Activated CD8-positive, alpha-beta memory T cell treated with anti-CD3 and anti-CD28 coated beads for 48 hours (primary cell): ENCODE data around the gene DOK7.

Experiments
- DNase-seq, 3 experiments: peaks; one replicate each; pipeline ENCODE4 v3.0.0-alpha.2; 2020; ENCODE audit warnings: low read depth in 2 of 3, low spot score in 2 of 3

Gene DOK7

DNA sequence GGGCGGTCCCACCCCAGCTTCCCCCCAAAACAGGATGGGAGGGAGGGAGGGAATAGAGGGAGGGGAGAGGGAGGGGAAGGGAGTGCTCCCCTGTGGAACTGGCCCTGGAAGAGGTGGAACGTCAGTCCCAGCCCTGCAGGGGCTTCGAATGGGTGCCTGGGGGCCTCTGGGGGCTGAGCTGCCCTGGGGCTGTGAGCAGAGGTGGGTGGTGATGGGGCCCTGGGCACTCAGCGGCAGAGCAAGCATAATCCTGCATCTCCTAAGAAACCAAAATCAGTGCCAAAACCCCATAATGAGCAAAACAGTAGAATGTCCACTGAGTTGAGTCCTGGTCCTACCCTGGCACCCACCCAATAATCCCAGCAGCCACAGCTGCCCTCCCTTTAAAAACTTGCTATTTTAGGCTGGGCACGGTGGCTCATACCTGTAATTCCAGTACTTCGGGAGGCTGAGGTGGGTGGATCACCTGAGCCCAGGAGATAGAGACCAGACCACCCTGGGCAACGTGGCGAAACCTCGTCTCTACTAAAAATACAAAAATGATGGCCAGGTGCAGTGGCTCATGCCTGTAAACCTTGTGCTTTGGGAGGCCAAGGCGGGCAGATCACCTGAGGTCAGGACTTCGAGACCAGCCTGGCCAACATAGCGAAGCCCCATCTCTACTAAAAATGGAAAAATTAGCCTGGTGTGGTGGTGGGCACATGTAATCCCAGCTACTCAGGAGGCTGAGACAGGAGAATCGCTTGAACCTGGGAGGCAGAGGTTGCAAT lies 11.1 kb downstream of the DOK7 start:
- DNase-seq, result no peak

DNA sequence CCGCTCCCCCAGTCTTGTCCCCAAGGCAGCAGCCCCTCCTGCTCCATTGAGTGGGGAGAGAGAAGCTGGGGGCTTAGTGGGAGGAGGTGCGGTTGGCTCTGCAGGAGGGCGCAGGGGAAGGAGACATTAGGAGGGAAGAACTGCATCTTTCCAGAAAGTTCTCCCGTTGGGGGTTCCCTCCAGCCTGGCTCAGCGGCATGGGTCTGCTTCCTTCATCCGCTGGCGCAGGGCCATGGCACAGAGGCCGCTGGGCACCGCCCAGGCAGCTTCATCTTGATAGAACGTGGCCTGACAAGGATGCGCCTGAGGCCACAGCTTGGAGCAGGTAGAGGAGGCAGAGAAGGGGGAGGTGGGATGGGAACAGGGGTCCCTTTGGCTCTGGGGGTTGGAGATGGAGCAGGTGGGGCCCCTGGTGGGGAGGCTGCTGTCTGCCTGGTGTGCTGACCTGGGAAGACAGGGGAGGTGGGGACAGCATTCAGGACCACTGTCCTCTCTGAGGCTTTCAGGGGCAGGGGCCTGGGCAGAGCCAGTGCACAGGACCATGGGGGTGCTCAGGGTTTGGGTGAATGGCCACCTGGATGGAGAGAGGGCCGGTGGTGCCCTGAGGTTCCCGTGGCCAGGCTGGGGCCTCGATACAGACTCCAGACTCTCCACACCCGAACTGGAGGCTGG lies 12.1 kb downstream of the DOK7 start:
- no peak for DNase-seq

DNA sequence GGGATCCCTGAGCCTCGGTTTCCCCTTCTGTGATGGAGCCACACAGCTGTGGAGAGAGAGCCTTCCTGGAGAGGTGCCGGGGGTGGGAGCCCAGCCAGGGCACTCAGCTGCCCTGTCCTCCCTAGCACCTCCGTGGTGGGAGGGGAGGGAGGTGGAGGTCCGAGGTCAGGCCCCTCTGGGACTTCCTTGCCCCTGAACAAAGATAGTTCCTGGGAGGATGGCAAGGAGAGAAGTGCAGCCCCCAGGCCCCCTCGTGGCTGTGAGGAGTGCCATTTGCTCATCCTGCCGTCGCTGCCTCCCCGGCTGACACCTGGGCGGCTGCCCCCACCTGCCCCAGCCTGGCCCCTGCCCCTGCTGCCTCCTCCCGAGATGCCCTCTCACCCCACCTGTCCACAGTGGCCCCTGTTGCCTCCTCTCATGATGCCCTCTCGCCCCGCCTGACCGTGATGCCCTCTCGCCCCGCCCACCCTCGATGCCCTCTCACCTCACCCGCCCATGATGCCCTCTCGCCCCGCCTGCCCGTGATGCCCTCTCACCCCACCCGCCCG lies 12.7 kb downstream of the DOK7 start:
- DNase-seq, result no peak

DNA sequence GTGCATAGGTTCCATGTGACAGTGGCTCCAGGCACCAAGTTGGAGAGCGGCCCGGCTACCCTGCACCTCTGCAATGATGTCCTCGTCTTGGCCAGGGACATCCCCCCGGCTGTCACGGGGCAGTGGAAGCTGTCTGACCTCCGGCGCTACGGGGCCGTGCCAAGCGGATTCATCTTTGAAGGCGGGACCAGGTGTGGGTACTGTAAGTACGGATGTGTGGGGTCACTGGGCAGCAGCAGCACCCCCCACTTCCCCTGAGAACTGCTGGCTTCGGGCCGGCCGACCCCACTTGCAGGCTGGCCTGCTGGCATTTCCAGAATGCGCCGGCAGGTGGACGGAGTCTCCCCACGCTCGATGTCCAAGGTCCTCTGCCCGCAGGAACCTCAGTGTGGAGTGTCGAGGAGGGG lies 13.2 kb downstream of the DOK7 start:
- no peak for DNase-seq

DNA sequence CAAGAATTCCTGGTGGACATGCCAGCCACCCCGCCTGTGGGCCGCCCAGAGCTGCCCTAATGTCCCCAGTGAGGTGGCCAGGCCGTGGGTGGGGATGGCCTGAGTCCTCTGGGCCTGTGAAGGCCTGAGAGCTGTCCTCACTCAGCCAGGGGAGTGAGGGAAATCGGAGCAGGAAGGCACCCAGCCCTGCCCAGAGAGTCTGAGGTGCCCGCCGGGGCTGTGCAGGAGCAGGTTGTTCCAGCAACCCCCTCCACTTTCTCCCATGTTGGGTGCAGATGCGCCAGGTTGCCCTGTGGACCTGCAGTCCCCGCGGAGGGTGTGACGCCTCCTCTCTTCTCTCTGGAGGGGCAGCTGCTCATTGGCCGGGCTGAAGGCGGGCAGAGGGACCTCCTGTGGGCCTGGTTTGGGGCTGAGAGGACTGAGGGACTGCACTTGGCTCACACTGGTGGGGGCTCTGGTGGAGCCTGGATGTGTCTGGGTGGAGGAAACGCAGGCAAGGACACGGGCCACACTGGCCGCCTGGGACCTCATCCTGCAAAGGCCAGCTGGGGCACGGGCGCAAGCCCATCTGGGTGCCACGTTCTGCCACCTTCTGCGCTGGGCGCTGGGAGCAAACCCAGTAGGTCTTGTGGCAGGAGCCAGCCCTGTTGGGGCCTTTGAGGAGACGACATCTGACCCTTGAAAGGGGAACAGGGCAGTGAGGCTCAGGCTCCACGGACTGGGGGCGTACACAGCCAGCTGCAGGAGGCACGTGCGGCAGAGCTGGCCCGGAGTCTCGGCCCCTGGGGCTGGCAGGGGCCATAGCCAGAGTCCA lies 14.0 kb downstream of the DOK7 start:
- no peak for DNase-seq

DNA sequence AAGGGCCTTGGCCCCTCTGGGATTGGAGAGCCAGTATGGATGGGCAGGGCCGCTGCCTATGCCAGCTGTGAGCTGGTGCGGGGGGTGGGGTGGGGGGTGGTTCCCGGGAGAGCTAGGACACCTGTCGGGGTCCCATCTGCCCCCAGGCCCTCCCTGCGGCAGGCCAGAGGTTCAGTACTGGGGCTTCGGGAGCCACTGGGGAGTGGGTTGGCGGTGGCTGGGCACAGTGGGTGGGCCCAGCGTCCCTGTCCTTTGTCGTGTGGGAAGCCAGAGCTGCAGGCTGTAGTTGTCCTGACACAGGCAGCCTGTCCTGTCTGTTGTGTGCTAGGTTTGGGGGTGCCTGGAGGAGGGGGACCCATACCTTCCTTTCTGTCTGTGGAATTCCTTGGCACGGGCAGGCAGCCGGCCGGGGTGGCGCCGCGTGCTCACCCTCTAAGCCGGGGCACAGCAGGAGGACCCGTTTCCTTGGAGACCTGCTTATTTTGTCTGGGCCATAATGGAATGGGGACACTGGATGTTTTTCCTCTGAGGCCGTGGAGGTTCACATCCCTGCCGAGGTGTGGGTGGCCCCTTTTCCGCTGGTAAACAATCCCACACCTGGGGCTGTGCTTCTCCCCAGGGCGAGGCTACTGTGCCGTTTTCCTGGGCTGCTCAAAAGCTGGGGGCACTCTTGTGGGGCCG lies 14.8 kb downstream of the DOK7 start:
- DNase-seq, result no peak

DNA sequence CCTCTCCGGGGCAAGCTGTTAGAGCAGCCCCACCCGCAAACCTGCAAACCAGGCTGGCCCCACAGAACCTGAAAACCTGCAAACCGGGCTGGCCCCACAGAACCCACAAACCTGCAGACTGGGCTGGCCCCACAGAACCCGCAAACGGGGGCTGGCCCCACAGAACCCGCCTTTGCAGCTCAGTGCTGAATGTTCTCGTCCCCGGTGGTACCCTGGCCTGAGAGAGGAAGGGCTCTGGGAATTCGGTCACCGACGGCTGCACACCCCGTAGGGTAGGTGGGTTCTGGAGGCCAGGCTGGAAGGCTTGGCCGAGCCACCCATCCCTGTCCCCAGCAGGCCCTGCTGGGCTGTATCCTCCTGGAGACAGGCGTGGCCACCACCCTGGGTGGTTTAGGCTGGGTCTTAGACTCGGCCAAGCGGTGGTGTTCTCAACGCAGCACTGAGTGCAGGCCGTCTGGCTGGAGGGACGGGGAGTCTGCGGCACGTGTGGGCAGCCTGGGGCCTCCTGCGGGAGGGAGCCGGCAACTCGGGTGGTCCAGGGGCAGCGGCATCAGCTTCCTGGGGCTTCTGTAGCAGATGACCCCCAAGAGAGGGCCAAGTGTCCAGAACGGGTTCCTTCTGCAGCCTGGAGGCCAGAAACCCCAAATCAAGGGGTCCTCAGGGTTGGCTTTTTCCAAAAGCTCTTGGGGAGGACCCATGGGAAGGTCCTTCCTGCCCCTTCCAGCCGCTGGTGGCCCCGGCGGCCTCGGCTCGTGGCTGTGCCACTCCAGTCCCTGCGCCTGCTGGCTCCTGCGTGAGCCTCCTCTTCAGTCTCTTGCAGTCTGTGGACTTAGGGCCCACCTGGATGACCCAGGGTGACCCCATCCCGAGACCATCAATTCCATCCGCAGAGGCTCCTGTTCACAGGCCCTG lies 15.6 kb downstream of the DOK7 start:
- no peak for DNase-seq

DNA sequence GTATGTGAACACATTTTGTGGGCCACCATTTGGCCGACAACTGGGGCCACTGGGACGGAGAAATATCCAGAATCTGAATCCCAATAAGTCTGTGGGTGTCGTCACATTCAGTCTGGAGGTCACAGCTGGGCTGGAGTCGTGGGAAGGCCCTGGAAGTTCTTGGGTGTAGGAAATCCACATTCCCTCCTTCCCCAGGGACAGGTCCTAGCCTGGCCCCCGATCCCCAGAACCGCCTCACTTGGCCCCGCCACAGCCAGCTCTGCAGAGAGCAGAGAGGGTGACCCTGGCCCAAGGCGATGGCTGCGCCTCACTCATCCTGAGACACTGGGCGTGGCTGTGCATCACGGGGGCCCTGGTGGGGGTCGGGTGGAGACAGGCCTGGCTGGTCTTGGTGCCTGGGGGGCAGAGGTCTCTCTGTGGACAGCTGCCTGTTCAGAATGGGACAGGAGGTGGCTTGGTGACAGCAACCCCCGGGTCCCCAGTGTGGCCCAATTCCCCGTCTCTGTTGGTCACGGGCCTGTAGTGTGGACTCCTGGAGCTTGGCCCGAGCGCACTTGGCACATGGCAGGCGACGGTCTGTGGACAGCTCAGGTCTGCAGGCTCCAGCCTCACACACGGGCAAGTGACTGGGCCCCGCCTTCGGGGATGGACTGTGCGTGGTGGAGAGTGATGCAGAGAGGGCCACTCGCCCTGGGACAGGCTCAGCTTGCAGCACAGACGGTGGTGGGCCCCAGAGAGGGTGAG lies 16.4 kb downstream of the DOK7 start:
- DNase-seq, result no peak

DNA sequence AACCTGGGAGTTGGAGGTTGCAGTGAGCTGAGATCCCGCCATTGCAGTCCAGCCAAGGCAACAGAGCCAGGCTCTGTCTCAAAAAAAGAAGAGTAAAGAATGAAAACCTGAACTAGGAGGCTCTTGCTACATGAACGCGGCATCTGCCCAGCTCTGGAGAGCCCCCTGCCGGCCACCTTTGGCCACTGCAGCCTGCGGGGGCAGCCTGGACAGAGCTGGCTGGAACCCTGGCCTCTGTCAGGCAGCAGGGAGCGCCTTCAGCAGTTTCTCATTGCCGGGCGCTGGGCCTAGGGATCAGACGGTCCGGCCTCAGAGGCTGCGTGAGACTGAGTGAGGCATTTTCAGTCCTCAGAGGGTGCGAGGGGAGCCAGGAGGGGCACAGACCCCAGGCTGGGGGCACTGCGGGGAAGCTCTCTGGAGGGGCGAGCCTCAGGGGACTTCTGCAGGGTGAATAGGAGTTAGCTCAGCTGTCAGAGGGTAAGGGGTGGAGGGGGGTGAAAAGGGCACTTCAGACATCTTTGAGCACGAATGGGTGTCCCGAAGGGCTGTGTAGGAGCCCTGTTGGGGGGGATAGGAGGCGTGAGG lies 17.5 kb downstream of the DOK7 start:
- peak; percentile 53 to 80 (median 67) for DNase-seq

DNA sequence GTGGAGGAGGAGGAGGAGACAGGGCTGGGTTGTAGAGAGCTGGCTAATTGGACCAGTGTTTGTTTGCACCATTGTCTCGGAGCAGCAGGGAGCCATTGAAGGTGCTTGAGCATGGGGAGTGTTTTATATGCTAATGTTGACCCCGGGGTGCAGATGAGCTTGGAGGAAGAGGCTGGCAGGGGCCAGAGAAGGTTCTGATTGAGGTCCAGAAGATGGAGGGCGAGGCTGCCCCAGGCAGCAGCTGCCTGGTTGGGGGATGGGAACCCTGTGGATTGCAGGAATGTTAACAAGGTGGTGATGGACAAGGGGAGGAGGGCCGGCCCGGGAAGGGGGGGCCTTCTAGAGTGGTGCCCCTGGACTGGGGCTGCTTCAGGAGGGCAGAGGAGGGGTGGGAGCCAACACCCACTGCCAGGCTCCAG lies 18.0 kb downstream of the DOK7 start:
- no peak for DNase-seq

DNA sequence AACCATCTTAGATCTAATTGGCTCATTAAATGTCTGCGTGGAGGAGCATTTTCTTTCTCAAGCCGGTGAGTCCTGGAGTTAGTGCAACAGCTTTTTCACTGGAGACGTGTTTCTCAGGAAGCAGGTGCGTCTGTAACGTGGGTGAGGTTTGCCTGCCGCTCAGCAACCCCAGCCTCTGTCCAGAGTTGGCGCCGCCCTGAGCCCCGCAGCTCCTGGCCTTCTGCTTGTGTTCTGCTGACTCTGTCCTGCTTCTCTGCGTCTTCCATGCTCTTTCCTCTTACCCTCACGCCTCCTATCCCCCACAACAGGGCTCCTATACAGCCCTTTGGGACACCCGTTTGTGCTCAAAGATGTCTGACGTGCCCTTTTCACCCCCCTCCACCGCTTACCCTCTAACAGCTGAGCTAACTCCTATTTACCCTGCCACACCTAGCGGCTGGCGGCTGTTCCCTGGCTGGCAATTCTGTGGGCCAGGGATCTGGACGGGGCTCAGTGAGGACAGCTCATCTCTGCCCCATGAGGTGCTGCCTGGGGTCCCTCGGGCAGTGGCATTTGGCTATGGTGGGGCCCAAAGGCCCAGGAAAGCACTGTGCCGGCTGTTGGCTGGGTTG lies 18.8 kb downstream of the DOK7 start:
- no peak for DNase-seq

DNA sequence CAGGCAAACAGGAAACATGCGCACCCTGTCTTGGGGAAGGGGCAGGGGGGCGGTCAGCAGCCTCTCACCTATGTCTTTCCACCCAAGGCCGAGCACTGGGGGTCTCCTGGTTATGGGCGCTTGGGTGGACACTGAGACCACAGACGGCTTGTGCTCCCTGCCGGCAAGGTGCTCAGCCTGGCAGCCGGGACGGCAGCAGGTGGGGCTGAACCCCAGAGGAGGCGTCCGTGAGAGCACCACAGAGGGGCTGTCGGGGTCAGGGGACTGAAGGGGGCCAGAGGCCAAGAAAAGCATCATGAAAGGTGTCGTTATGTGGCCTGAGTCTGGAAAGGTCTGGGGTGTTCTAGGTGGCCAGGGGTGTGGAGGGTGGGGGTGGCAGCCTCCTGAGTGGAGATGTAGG lies 19.6 kb downstream of the DOK7 start:
- no peak for DNase-seq

DNA sequence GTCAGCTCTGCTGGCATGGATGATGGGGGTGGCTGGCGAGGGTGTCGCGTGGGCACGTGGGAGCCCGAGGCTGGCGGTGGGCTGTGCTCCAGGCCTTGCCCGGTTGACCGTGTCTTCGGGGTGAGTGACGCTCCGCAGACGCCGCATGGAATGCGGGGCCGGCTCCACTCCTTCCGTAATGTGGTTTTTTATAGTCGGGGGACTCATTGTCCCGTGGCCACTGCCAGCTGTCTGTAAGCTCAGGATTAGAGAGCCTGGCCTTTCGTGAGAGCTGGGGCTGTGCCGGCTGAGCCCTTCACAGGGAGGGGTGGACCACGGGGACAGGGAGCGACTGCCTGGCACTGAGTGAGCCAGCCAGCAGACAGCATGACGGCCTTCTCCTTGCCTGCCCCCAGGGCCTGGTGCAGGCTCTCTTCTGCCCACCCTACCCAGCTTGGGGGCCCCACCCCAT lies 20.4 kb downstream of the DOK7 start:
- DNase-seq, result no peak

DNA sequence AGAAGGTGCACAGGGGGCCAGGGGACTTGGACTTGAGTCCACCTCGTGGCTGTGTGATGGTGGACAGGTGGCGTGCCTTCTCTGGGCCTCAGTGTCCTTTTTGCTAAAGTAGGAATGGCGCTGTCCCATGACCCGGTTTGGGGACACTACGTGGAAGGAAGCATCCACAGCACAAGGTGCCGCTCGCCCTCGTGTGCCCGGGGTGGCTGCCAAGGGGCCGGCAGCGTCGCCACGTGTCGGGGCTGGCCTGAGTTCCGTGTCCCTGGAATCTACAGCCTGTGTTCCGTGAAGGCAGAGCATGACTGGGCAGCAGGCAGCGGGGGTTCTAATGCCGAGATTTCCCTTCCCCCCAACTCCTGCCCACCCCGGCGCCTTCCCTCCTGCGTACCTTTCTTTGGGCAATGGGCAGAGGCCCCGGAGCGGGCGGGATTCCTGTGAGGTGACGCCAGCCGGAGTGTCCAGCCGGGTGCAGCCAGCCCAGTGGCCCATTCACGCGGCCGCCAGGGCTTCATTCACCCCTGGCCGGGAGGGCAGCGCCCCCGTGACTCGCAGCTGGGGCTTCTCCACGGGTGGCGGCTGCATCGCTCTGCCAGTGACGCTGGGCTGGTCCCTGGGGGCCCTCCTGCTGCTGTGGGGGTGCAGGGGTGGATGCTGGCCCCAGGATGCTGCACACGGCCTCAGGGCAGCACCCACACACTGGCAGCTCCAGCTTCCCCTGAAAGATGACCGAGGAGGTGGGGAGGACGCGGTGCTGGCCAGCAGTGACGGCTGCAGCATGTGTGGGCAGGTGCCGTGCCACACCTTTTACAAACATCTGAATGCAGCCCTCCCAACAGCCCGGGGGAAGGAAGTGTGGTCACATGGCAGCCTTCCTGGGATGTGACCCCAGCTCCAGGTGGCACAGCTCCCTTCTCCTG lies 21.2 kb downstream of the DOK7 start:
- no peak for DNase-seq

DNA sequence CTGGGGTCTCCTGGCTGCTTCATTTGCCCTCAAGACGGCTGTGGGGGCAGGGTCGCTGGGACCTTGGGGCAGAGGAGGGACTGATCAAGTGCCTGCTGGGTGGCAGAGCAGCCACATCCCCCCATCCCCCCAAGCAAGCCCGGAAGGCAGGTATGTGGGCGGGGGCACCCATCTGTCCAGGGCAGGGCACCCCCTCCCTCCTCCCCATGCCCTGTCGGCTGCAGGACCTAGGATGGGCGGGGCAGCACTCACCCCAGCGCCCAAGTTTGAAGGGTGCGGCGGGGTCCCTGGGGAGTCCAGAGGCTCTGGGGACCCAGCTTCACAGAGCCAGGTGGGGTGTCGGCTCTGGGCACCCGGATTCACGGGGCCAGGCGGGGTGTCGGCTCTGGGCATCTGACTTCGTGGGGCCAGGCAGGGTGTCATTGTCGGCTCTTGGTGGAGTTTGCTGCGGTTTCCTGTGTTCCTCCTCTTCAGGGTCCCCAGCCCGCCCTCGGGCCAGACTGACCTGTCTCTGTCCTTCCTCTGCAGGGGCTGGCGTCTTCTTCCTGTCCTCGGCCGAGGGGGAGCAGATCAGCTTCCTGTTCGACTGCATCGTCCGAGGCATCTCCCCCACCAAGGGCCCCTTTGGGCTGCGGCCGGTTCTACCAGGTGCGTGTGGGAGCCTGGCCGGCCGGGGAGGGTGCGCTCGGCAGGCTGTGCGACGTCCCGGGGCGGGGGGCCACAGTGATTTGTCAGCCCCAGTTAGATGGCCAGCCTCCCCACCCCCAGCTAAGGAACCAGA lies 22.1 kb downstream of the DOK7 start:
- DNase-seq, result no peak

DNA sequence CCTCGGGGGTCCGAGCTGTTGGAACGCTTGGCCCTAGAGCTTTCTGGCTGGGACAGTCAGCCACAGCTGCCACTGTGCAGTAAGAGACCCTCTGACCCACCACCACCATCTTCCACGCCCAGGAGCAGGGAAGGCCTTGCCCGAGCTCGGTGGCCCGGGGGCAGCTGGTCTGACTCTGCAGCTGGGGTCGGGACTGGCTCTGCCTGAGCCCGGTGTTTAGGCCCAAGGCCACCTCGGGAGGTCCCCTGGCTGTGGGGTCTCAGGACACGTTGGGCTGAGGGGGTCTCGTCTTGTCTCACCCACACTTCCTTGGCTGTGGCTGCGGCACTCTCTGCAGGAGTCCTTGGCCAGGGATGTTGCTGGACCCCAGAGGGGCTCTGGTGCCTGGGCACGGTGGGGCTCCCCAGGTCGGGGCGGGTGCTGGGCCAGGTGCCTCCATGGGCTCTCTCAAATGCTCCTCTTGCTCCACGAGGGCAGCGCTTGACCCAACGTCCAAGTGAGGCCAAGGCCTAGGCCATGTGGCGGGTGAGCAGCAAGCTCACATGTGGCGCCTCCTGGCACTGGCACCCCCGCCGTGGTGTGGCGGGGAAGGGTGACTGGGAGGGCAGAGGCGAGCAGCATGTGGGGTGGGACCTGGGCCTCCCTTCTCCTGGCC lies 22.9 kb downstream of the DOK7 start:
- no peak for DNase-seq
